SK-N-SH treated with all-trans-retinoic acid at 6 μM for 48 hours (cell line): ENCODE results near the gene MKKS.

Source experiments
- ATAC-seq: fragments of 200-7000 bp; cut with Tn5 transposase; 3 replicates; pipeline ENCODE4 v1.9.1; 2020; ENCODE audit warnings: mild to moderate bottlenecking, moderate library complexity
- ARNTL ChIP-seq: fragments of 450-650 bp; formaldehyde crosslinking; IDR thresholded peaks from 2 replicates; pipeline ENCODE4 v1.5.0; 2020; ENCODE audit warnings: low read depth, mild to moderate bottlenecking, moderate library complexity, borderline replicate concordance
- BACH2 ChIP-seq: fragments of 250-450 bp; sonication (Bioruptor Pico); IDR thresholded peaks from 2 replicates; pipeline ENCODE4 v1.9.0; 2021; ENCODE audit warnings: mild to moderate bottlenecking, borderline replicate concordance
- CSDC2 ChIP-seq: fragments of 250-450 bp; sonication (Bioruptor Pico); IDR thresholded peaks from 2 replicates; pipeline ENCODE4 v1.5.0; 2020; ENCODE audit warnings: mild to moderate bottlenecking, moderate library complexity
- ISL1 ChIP-seq: fragments of 250-450 bp; sonication (Bioruptor Pico); IDR thresholded peaks from 2 replicates; pipeline ENCODE4 v2.1.2; 2022; ENCODE audit warnings: mild to moderate bottlenecking, moderate library complexity
- OSR1 ChIP-seq: fragments of 250-450 bp; sonication (Bioruptor Pico); IDR thresholded peaks from 2 replicates; pipeline ENCODE4 v1.8.0; 2022; ENCODE audit warnings: moderate library complexity, mild to moderate bottlenecking, inconsistent platforms
- PPARA ChIP-seq: fragments of 250-450 bp; sonication (Bioruptor Pico); IDR thresholded peaks from 2 replicates; pipeline ENCODE4 v1.5.0; 2020; ENCODE audit warnings: mild to moderate bottlenecking, borderline replicate concordance
- SNAI2 ChIP-seq: fragments of 250-450 bp; sonication (Bioruptor Pico); IDR thresholded peaks from 2 replicates; pipeline ENCODE4 v1.5.0; 2020; ENCODE audit warnings: mild to moderate bottlenecking, moderate library complexity
- TCF4 ChIP-seq: fragments of 250-450 bp; sonication (Bioruptor Pico); IDR thresholded peaks from 2 replicates; pipeline ENCODE4 v1.8.0; 2021; ENCODE audit warnings: mild to moderate bottlenecking, moderate library complexity, borderline replicate concordance
- TOX ChIP-seq: fragments of 250-450 bp; sonication (Bioruptor Pico); IDR thresholded peaks from 2 replicates; pipeline ENCODE4 v1.8.0; 2021; ENCODE audit warnings: mild to moderate bottlenecking, moderate library complexity, borderline replicate concordance
- ZC3H10 ChIP-seq: fragments of 250-450 bp; sonication (Bioruptor Pico); IDR thresholded peaks from 2 replicates; pipeline ENCODE4 v1.5.1; 2021; ENCODE audit warnings: mild to moderate bottlenecking, moderate library complexity
- ZFP3 ChIP-seq: fragments of 250-450 bp; sonication (Bioruptor Pico); IDR thresholded peaks from 2 replicates; pipeline ENCODE4 v1.5.0; 2020; ENCODE audit warnings: mild to moderate bottlenecking, moderate library complexity
- ZFP30 ChIP-seq: fragments of 450-650 bp; formaldehyde crosslinking; IDR thresholded peaks from 2 replicates; pipeline ENCODE4 v1.5.0; 2022; ENCODE audit warnings: mild to moderate bottlenecking, moderate library complexity
- ZNF565 ChIP-seq: fragments of 450-650 bp; formaldehyde crosslinking; conservative IDR thresholded peaks from 2 replicates; pipeline ENCODE4 v1.5.0; 2020; ENCODE audit warnings: low read depth, mild to moderate bottlenecking, moderate library complexity
- ZNF8 ChIP-seq: fragments of 450-650 bp; formaldehyde crosslinking; IDR thresholded peaks from 2 replicates; pipeline ENCODE4 v1.5.0; 2020; ENCODE audit warnings: mild to moderate bottlenecking, moderate library complexity
- TF ChIP-seq, protein P1 (sequence below): fragments of 250-450 bp; sonication (Bioruptor Pico); IDR thresholded peaks from 2 replicates; pipeline ENCODE4 v1.8.0; 2021; ENCODE audit warnings: low read depth, mild to moderate bottlenecking, moderate library complexity, borderline replicate concordance
- TF ChIP-seq, protein P2 (sequence below): fragments of 250-450 bp; sonication (Bioruptor Pico); IDR thresholded peaks from 2 replicates; pipeline ENCODE4 v1.5.1; 2021; ENCODE audit warnings: mild to moderate bottlenecking, moderate library complexity
- TF ChIP-seq, protein P3 (sequence below): fragments of 250-450 bp; sonication (Bioruptor Pico); IDR thresholded peaks from 2 replicates; pipeline ENCODE4 v1.5.0; 2020; ENCODE audit warnings: mild to moderate bottlenecking, moderate library complexity
- TF ChIP-seq, protein P4 (sequence below): fragments of 250-450 bp; sonication (Bioruptor Pico); IDR thresholded peaks from 2 replicates; pipeline ENCODE4 v1.5.1; 2020; ENCODE audit warnings: low read depth, mild to moderate bottlenecking, moderate library complexity

MKKS gene

DNA sequence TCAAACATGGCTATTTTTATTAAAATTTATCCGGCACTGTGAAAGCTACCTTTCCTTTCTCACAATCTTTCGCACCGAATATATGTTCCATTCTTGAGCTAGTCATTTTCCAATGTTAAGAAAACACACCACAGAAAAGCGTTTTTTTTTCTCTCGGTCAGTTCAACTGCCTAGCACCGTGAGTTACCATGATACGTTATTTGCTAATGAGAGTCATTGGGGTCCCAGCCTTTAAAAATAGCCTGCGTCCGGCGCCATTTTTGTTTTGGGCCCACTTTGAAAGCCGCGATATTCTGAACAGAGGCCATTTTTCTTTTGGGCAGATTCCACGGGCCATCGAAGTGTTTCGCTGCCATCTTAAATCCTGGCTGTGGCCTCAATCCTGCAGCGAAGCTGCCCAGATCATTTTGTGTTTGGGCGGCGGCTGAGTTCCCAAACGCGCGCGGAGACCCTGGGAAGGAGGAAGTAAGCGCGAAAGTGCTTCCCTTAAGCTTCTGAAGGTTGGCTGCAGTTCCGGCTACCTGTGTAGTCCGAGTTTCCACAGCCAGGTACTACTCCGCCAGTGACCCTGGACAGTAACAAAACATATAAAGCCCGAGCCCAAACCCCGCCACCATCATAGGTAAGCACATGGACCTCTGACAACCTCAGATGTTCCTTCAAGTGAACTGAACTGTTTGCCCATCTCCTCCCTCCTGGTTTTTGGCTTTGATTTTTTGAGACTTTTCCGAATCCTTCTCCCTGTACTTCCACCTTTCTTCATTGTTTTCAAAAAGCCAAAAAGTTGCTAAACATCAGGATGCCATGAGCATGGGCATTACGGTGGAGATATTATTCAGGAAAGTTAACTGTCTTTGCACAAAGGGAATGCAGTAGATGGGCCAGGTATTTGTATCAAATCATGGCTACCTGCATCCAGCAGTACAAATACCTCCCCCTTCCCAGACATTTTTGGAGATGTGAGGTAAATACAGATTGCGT lies 1.1 kb upstream of the MKKS start, which contains the start of gene SLX4IP:
Gene SLX4IP, plus strand, starts transcription at position 474 of the 981 bp plus-strand sequence. CDS start 22,900 bp downstream, outside the sequence.
- peak; percentile 84 for ATAC-seq
- TF ChIP-seq ZFP30 (CRISPR knock-in tag) (peak; percentile 45; the same call in 1 of the 2 replicates), BACH2 (no peak), ZNF8 (CRISPR knock-in tag) (0 out of 2 replicates have a peak, but pooled peaks have one; percentile 4), CSDC2 (no peak; the same call in none of the 2 replicates), OSR1 (CRISPR knock-in tag) (no peak), ISL1 (CRISPR knock-in tag) (peak; percentile 48; the same call in 1 of the 2 replicates), SNAI2 (CRISPR knock-in tag) (peak; percentile 97; the same call in 1 of the 2 replicates), TCF4 (CRISPR knock-in tag) (no peak), PPARA (CRISPR knock-in tag) (0 out of 2 replicates have a peak, but pooled peaks have one; percentile 66), ZNF565 (CRISPR knock-in tag) (peak; percentile 76; the same call in 1 of the 2 replicates), ZC3H10 (CRISPR knock-in tag) (peak; percentile 70; the same call in 1 of the 2 replicates), ARNTL (CRISPR knock-in tag) (no peak), ZFP3 (CRISPR knock-in tag) (peak; percentile 85)
- TF ChIP-seq, protein P1, sequence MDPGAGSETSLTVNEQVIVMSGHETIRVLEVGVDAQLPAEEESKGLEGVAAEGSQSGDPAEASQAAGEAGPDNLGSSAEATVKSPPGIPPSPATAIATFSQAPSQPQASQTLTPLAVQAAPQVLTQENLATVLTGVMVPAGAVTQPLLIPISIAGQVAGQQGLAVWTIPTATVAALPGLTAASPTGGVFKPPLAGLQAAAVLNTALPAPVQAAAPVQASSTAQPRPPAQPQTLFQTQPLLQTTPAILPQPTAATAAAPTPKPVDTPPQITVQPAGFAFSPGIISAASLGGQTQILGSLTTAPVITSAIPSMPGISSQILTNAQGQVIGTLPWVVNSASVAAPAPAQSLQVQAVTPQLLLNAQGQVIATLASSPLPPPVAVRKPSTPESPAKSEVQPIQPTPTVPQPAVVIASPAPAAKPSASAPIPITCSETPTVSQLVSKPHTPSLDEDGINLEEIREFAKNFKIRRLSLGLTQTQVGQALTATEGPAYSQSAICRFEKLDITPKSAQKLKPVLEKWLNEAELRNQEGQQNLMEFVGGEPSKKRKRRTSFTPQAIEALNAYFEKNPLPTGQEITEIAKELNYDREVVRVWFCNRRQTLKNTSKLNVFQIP (CRISPR knock-in tag), result no peak
- TF ChIP-seq, protein P2, sequence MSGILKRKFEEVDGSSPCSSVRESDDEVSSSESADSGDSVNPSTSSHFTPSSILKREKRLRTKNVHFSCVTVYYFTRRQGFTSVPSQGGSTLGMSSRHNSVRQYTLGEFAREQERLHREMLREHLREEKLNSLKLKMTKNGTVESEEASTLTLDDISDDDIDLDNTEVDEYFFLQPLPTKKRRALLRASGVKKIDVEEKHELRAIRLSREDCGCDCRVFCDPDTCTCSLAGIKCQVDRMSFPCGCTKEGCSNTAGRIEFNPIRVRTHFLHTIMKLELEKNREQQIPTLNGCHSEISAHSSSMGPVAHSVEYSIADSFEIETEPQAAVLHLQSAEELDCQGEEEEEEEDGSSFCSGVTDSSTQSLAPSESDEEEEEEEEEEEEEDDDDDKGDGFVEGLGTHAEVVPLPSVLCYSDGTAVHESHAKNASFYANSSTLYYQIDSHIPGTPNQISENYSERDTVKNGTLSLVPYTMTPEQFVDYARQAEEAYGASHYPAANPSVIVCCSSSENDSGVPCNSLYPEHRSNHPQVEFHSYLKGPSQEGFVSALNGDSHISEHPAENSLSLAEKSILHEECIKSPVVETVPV, result no peak
- TF ChIP-seq, protein P3, sequence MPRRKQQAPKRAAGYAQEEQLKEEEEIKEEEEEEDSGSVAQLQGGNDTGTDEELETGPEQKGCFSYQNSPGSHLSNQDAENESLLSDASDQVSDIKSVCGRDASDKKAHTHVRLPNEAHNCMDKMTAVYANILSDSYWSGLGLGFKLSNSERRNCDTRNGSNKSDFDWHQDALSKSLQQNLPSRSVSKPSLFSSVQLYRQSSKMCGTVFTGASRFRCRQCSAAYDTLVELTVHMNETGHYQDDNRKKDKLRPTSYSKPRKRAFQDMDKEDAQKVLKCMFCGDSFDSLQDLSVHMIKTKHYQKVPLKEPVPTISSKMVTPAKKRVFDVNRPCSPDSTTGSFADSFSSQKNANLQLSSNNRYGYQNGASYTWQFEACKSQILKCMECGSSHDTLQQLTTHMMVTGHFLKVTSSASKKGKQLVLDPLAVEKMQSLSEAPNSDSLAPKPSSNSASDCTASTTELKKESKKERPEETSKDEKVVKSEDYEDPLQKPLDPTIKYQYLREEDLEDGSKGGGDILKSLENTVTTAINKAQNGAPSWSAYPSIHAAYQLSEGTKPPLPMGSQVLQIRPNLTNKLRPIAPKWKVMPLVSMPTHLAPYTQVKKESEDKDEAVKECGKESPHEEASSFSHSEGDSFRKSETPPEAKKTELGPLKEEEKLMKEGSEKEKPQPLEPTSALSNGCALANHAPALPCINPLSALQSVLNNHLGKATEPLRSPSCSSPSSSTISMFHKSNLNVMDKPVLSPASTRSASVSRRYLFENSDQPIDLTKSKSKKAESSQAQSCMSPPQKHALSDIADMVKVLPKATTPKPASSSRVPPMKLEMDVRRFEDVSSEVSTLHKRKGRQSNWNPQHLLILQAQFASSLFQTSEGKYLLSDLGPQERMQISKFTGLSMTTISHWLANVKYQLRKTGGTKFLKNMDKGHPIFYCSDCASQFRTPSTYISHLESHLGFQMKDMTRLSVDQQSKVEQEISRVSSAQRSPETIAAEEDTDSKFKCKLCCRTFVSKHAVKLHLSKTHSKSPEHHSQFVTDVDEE, result peak; percentile 97
- TF ChIP-seq, protein P4, sequence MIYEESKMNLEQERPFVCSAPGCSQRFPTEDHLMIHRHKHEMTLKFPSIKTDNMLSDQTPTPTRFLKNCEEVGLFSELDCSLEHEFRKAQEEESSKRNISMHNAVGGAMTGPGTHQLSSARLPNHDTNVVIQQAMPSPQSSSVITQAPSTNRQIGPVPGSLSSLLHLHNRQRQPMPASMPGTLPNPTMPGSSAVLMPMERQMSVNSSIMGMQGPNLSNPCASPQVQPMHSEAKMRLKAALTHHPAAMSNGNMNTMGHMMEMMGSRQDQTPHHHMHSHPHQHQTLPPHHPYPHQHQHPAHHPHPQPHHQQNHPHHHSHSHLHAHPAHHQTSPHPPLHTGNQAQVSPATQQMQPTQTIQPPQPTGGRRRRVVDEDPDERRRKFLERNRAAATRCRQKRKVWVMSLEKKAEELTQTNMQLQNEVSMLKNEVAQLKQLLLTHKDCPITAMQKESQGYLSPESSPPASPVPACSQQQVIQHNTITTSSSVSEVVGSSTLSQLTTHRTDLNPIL, result no peak

DNA sequence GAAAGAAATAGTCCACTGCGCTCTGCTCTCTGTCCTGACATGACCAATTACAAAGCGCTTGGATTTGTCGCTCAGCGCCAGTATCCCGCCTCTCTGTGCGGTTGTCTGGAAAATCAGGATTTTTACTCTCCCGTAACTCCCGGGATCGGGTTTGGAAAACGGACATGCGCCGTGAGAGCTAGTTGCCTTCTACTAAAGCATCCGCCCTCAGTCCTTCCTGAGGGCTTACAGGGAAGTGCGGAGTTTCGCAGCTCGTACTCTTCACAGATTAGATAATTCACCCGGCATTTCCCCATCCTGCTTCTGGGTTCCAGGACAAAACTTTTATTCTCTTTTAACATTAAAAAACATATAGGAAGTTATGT lies 427 bp upstream of the MKKS start:
- peak; percentile 82 for ATAC-seq
- TF ChIP-seq ISL1 (CRISPR knock-in tag) (no peak), TOX (no peak), TCF4 (CRISPR knock-in tag) (no peak)
- TF ChIP-seq, protein P1 (CRISPR knock-in tag), result no peak
- TF ChIP-seq, protein P2, result no peak
